Fibroblast of skin of right biceps (primary cell): Measurements from ENCODE around the gene SLC2A6.

Source experiments
- DNase-seq: peaks from one replicate; pipeline ENCODE4 v3.0.0-alpha.2; 2013

The SLC2A6 gene

GRCh38 chr9:133495327-133496293 is 16.7 kb upstream of the SLC2A6 start:
- no peak for DNase-seq

- DNase-seq, result no peak
These were observed 15.9 kb upstream of the SLC2A6 start for GRCh38 chr9:133494636-133495326.

- no peak for DNase-seq
These were observed 15.1 kb upstream of the SLC2A6 start for GRCh38 chr9:133493845-133494540.

- no peak for DNase-seq
These were observed 14.5 kb upstream of the SLC2A6 start for GRCh38 chr9:133493428-133493827.

- DNase-seq, result no peak
These were observed 13.4 kb upstream of the SLC2A6 start for GRCh38 chr9:133492061-133493021.

- DNase-seq, result no peak
These were observed 12.7 kb upstream of the SLC2A6 start for GRCh38 chr9:133491656-133491925.

GRCh38 chr9:133490865-133491655 is 12.2 kb upstream of the SLC2A6 start:
- no peak for DNase-seq

- DNase-seq, result no peak
These were observed 11.3 kb upstream of the SLC2A6 start for GRCh38 chr9:133490201-133490681.

- DNase-seq, result no peak
These were observed 10.6 kb upstream of the SLC2A6 start for GRCh38 chr9:133489253-133490190.

- DNase-seq, result no peak
These were observed 9.9 kb upstream of the SLC2A6 start for GRCh38 chr9:133488686-133489252.

GRCh38 chr9:133487331-133487725 is 8.4 kb upstream of the SLC2A6 start:
- DNase-seq, result no peak

GRCh38 chr9:133485531-133486260 is 6.8 kb upstream of the SLC2A6 start:
- DNase-seq, result no peak

GRCh38 chr9:133484671-133485437 is 6.0 kb upstream of the SLC2A6 start:
- DNase-seq, result no peak

- DNase-seq, result no peak
These were observed 4.7 kb upstream of the SLC2A6 start for GRCh38 chr9:133483611-133484010.

- peak; percentile 15 for DNase-seq
These were observed 678 bp downstream of the SLC2A6 start for GRCh38 chr9:133477992-133478850.

- DNase-seq, result no peak
These were observed 1.4 kb downstream of the SLC2A6 start for GRCh38 chr9:133477461-133477860.

GRCh38 chr9:133476941-133477340 is 2.0 kb downstream of the SLC2A6 start:
- DNase-seq, result no peak
